HG03442 (cell line): ENCODE results near the gene KCNQ2.

Source experiments
- ATAC-seq: cut with Tn5 transposase; IDR thresholded peaks from one replicate; pipeline ENCODE4 v1.9.1; 2021; ENCODE audit warnings: mild to moderate bottlenecking, moderate library complexity; ENCODE audit not compliant: unreplicated experiment

KCNQ2 gene

GRCh38 chr20:63420359-63421093, 51.9 kb downstream of the KCNQ2 start:
- ATAC-seq = no peak

GRCh38 chr20:63419299-63419698, 53.2 kb downstream of the KCNQ2 start:
- ATAC-seq = no peak

DNA sequence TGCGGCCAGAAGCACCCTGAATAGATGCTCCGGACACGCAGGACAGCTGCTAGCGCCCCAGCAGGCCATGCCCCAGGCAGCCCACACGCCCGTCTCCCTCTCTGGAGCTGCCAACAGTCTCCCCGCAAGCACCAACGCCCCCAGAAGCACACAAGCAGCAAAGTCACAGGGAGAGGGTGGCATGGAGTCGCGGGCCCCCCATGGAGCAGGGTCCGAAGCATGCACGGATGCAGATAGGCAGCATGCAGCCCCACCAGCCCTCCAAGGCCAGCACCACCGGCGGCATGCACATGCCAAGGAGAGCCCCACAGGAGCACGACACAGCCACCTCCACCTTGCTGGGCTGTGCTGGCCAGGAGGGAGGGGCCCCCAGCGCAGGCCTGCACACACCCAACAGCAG, 53.8 kb downstream of the KCNQ2 start:
- no peak for ATAC-seq

DNA sequence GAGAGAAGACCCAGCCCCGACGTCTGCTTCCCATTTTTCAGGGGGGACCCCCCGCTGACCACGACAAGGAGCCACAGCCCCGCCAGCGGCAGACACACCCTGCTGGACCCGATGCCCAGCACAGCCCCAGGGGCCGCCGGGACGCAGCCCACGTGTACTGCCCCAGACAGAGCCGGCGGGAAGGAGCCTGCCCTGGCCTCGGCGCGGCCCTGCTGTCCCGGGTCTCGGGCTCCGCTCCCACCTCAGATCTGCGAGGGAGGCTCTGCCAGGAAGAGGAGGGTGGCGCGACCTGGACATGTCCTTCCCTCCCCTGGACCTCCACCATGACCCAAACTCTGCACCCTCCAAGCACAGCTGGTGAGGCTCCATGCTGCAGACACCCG, 54.7 kb downstream of the KCNQ2 start:
- ATAC-seq = no peak

GRCh38 chr20:63417097-63417737, 55.2 kb downstream of the KCNQ2 start:
- no peak for ATAC-seq

GRCh38 chr20:63416631-63417030, 55.8 kb downstream of the KCNQ2 start:
- no peak for ATAC-seq

DNA sequence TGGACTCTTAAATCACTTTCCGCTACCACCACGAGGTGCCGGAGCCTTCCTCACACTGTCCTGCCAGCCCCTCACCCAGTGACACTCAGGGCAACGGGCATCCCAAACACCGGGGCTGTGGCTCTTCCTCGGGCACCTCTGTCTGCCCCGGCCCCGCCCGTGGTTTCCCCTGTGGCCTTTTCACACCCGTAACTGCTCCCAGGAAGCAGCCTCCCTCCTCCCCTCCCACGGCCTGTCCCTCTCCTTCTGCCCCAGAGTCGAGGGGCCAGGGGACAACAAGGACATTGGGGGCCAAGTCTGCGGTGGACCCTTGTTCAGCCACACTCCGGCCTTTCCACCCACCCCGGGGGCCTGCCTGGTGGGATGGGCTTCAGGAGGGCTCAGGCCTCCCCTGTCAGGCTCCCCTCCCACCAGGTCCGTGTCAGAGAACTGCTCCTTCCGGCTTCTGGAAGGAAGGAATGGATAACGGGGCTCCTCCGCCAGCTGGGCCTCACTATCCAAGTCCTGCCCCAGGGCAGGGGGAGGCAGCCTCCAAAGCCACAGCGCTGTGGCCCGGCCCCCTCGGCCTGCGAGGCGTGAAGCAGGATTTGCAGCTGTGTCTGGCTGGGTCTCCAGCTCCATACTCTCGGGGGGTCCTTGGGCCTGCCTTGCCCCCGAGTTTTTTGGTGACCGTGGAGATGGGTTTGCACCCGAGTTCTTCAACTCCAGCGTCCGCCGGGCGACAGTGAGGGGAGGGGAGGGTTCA, 56.6 kb downstream of the KCNQ2 start:
- ATAC-seq = no peak

GRCh38 chr20:63414720-63415430, 57.6 kb downstream of the KCNQ2 start:
- ATAC-seq = no peak

DNA sequence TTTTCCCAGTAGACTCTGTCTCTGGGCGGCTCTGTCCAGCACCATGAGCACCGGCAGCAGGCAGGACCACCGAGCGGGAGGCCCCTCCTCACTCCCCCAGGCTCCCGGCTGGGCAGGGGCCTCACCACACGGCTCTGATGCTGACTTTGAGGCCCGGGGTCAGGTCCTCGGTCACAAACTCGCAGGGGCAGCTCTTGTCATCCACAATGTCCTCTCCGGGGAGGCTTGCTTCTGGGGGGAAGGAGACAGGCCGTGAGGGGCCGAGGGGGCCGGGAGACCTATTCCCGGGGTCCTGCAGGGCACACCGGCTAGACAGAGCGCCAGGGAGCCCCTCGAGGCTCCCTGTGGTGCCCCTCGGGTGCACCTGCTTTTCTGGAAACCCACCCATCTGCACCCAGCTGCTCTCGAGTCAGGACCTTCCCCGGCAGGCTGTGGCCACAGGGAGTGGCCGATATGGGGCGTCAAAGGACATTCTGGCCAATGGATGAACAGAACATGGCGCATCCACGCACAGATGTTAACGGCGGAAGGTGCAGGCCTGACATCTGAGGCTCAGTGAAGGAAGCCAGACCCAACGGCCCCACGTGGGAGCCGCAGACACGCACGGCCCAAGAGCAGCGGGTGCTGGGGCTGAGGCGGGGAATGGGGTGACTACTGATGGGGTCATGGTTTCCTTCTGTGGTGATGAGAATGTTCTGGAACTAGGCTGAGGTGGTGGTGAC, 58.3 kb downstream of the KCNQ2 start:
- ATAC-seq = no peak

DNA sequence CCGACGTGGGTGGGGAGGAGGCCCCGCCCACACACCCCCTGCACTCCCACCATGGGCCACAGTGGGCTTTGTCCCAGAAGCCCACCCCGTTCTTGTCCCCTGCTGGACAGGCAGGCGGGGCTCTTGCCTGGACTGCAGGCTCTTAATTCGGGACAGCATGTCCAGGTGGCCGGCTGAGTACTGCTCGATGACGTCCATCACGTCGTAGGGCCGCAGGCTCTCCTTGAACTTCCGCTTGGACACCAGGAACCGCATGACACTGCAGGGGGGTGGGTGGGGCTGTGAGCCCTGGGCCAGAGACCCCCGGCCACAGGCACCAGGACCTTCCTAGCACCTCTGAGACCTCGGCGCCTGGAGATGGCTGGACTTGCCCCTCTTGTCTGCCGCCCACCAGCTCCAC, 59.1 kb downstream of the KCNQ2 start:
- no peak for ATAC-seq

DNA sequence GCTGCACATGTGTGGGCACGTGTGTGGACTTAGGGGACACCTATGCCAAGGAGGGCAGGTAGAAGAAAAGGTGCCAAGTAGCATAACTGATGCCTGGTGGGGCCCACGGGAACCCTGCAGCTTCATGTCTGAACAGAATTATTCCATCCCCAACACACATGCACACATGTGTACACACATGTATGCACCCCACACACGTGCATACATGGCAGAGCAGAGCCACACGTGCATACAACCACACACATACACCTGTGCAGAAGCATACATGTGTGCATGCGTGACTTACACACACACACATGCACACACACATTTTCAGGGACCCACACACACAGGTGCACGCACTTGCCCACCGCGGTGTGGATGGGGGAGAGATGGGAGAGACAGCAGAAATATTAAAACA, 59.6 kb downstream of the KCNQ2 start:
- ATAC-seq = no peak

DNA sequence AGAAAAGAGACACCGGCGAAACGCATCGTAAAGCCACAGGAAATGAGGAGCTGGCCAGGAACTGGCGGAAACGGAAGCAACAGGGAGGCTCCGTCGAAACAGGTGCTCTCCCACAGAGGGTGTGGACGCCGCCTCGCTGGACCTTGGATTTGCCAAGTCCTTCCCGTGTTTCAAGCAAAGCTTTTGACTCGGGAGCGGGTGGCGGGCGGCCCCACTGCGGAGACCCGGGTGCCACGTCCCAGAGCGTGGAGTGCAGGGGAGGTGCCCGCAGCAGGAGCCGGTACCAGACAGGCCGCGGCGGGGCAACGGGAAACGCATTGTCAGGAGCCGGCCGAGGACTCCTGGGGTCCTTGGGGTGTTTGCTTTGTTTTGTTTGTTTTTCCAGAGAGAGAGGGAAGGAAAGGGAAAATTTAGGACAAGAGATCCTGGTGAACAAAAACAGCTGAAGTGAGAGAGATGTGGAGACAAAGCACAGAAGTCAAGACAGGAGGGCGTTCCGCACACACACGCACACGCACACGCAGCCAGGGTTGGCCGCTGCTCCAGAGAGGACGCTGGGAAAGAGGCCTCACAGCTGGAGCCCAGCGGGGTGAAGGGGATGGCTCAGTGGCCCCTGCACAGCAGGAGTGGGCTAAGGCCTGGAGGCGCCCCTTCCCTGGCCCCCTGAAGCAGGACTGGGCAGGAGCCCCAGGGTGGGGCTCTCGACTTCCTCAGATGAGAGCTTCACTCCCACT, 60.4 kb downstream of the KCNQ2 start:
- ATAC-seq = no peak

DNA sequence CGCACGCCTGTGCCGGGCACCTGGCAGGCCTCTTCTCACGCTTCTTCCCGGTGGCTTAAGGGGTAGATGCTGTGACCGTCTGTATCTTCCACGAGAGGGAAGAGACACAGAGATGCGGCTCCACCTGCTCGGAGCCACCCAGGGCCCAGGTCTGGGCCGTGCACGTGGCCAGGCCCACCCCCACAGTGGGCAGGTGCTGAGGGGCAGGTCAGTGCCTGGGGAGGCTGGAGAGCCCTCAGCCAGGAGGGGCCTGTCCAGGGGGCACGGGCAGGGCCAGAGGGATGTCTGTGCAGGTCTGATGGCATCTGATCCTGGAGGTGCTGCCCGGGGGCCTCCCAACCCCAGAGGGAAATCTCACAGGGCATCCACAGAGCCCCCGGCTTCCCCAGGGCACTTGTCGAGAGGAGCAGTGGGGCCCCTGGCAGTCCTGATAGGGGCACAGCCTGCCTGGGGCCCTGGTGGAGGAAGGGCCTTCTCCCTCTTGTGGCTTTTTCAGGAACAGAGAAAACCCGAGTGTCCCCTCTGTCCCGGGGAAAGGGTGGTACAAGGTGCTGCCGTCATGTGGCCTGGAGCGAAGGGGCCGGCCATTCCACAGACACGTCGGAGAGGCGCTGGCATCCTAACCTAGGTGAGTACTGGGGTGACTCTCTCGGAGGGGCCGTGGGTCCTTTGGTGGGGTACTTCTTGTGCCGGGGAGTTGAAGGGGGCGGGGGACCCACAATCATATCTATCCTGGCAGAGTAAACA, 61.1 kb downstream of the KCNQ2 start:
- ATAC-seq = no peak

GRCh38 chr20:63409834-63410435, 62.5 kb downstream of the KCNQ2 start:
- no peak for ATAC-seq

- ATAC-seq = no peak
These were observed 63.2 kb downstream of the KCNQ2 start for GRCh38 chr20:63409066-63409833.

DNA sequence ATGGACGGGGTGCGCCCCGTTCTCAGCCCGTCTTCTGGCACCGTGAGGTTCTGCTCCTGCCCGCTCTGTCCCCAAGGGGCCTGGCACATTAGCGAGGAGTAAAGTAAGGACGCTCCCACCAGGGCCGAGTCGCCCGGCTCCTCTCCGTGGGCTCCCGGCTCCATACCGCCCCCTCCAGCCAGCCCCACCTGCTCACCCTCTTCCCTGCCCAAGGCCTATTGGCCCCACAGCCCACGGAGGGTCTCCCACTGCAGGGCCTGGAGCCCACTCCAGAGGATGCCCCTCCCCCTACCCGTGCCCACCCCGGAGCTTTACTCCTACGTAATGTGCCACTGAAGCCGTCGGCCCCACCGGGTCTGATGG, 63.8 kb downstream of the KCNQ2 start:
- no peak for ATAC-seq

DNA sequence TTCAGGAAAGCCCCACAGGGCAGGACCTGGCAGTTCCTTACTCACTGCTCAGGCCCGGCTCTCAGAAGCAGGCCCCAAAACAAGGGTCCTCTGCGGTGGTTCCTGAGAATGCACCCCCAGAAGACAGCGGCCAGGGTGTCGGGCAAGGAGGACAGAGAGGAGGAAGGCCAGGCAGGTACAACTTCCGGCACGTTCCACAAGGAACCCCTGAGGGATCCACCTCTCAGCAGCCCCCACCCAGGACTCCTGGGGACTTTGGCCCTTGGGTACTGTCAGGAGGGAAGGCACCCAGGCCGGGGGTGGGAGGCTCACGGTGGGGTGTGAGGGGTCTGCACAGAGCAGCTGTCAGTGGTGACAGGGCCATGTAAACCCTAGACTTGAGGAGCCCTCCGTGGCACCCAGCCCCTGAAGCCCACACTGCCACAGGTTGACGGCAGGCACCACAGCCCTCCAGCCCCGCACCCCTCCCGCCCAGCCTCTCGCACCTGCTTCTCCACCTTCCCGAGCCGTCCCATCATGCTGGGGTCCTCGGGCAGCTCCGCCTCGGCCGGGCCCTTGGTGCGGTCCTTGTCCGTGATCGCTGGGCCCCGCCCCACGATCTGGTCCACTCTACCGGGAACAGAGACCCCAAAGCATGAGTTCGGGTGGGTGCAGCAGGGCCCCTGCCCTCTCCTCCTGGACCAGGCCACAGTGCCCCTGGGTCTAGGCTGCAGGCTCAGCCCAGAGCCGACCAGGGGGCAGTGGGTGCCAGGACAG, 64.3 kb downstream of the KCNQ2 start:
- ATAC-seq = no peak
